Endothelial cell of umbilical vein (primary cell): Measurements from ENCODE around the gene BMPR1B. TPM values are rescaled to one million over a fixed set of nuclear protein-coding genes. Genes with fewer than 3 reads are reported as not detected.

Source experiments
- BruUV-seq: library from RNA; stranded (reverse); fragments of 400-500 nt; replicated peaks from 2 replicates; lab custom pipeline; 2021; lab: Mats Ljungman, UMichigan
- CTCF ChIA-PET: fragments of 300-600, 350-600 bp; sonication (Branson Sonifier 250); formaldehyde crosslinking; loops from one replicate; lab custom pipeline; 2021; ENCODE audit warnings: antibody characterized with exemption, inconsistent platforms; lab: Charles Lee
- POLR2A ChIA-PET: fragments of 300-600, 350-600 bp; sonication (Branson Sonifier 250); formaldehyde crosslinking; loops from one replicate; lab custom pipeline; 2021; ENCODE audit warnings: antibody characterized with exemption, inconsistent platforms; lab: Charles Lee
- DNase-seq: peaks from one replicate; pipeline ENCODE4 v3.0.0-alpha.2; 2011; ENCODE audit warnings: low read depth, low spot score
- FAIRE-seq: peaks from 2 replicates; lab custom pipeline; 2011; peaks lifted over from hg19 to GRCh38; lab: Jason Lieb, UNC
- H2AFZ ChIP-seq: 2 replicates; pipeline ENCODE4 v1.6.0; 2012; ENCODE audit warnings: low read depth, low read length, control low read depth, inconsistent platforms
- H3K27ac ChIP-seq: 2 replicates; pipeline ENCODE4 v1.5.1; 2011; ENCODE audit warnings: low read depth, mild to moderate bottlenecking, control low read depth, low read length, moderate library complexity; ENCODE audit not compliant: insufficient read depth
- H3K27me3 ChIP-seq, 2 experiments: 2 replicates each; pipeline versions ENCODE4 v1.6.0 to v1.6.1; 2011; ENCODE audit warnings: low read length in 2 of 2, mixed read lengths in 1 of 2; ENCODE audit not compliant: control insufficient read depth in 2 of 2, insufficient read depth in 2 of 2
- H3K36me3 ChIP-seq, 2 experiments: 2 replicates in 1 of 2; 3 replicates in 1 of 2; pipeline ENCODE4 v1.5.1; 2011; ENCODE audit warnings: low read length in 2 of 2, mild to moderate bottlenecking in 1 of 2, moderate library complexity in 1 of 2; ENCODE audit not compliant: control insufficient read depth in 2 of 2, insufficient read depth in 2 of 2; ENCODE audit errors: extremely low read depth in 1 of 2
- H3K4me1 ChIP-seq: 3 replicates; pipeline ENCODE4 v1.5.1; 2011; ENCODE audit warnings: mild to moderate bottlenecking, low read length; ENCODE audit not compliant: control insufficient read depth, insufficient read depth; ENCODE audit errors: extremely low read depth
- H3K4me2 ChIP-seq: 2 replicates; pipeline ENCODE4 v1.6.1; 2011; ENCODE audit warnings: low read length, control low read depth, mixed read lengths; ENCODE audit not compliant: insufficient read depth
- H3K4me3 ChIP-seq, 3 experiments: fragments of 200-600 bp in 1 of 3; sonication (generic), shearing (Covaris generic) in 1 of 3; replicated peaks in 1 of 3; 2 replicates each; pipeline ENCODE4 v1.5.1; 2011 to 2016; ENCODE audit warnings: control low read depth in 3 of 3, low read length in 3 of 3, mild to moderate bottlenecking in 2 of 3, inconsistent platforms in 1 of 3, low read depth in 1 of 3, moderate library complexity in 1 of 3; ENCODE audit not compliant: insufficient read depth in 1 of 3
- H3K79me2 ChIP-seq: 2 replicates; pipeline ENCODE4 v1.6.0; 2012; ENCODE audit warnings: low read length, inconsistent platforms; ENCODE audit not compliant: control insufficient read depth, insufficient read depth
- H3K9ac ChIP-seq: replicated peaks from 2 replicates; pipeline ENCODE3; 2011; ENCODE audit warnings: low read length, control low read depth; ENCODE audit not compliant: insufficient read depth; ENCODE audit errors: extremely low read depth
- H3K9me1 ChIP-seq: replicated peaks from 3 replicates; pipeline ENCODE4 v1.6.0; 2011; ENCODE audit warnings: mild to moderate bottlenecking, low read length; ENCODE audit not compliant: control insufficient read depth, insufficient read depth; ENCODE audit errors: extremely low read depth
- H3K9me3 ChIP-seq: replicated peaks from 2 replicates; pipeline ENCODE4 v1.5.1; 2012; ENCODE audit warnings: low read length, inconsistent platforms; ENCODE audit not compliant: control insufficient read depth, insufficient read depth
- H4K20me1 ChIP-seq: replicated peaks from 2 replicates; pipeline ENCODE3; 2011; ENCODE audit warnings: mild to moderate bottlenecking, low read length; ENCODE audit not compliant: control insufficient read depth, insufficient read depth; ENCODE audit errors: extremely low read depth
- CTCF ChIP-seq, 2 donors: IDR thresholded peaks; 1 replicate in 1 of 2; 2 replicates in 1 of 2; pipeline ENCODE4 v1.5.1; 2011; ENCODE audit warnings: low read length in 2 of 2, mild to moderate bottlenecking in 2 of 2, moderate library complexity in 2 of 2, control low read depth in 1 of 2, inconsistent platforms in 1 of 2, low read depth in 1 of 2; ENCODE audit not compliant: insufficient read depth in 1 of 2; ENCODE audit errors: extremely low read depth in 1 of 2
- EZH2 ChIP-seq: IDR thresholded peaks from 2 replicates; pipeline ENCODE4 v1.6.1; 2012; ENCODE audit warnings: borderline replicate concordance, low read depth, mild to moderate bottlenecking, moderate library complexity, low read length, inconsistent platforms; ENCODE audit not compliant: severe bottlenecking
- FOS ChIP-seq: IDR thresholded peaks from 2 replicates; pipeline ENCODE4 v1.6.1; 2011; ENCODE audit warnings: mild to moderate bottlenecking, low read length, moderate library complexity, borderline replicate concordance; ENCODE audit not compliant: insufficient read depth
- GATA2 ChIP-seq: IDR thresholded peaks from 2 replicates; pipeline ENCODE4 v1.7.0; 2011; ENCODE audit warnings: low read depth, mild to moderate bottlenecking, moderate library complexity, mixed read lengths, low read length; ENCODE audit not compliant: insufficient read length, insufficient read depth
- JUN ChIP-seq: IDR thresholded peaks from 2 replicates; pipeline ENCODE4 v1.6.1; 2011; ENCODE audit warnings: borderline replicate concordance, low read depth; ENCODE audit not compliant: insufficient read length, insufficient read depth
- MYC ChIP-seq: IDR thresholded peaks from one replicate; pipeline ENCODE4 v1.6.1; 2011; ENCODE audit warnings: mild to moderate bottlenecking, low read depth, low read length
- POLR2A ChIP-seq: IDR thresholded peaks from 2 replicates; pipeline ENCODE4 v1.6.1; 2012; ENCODE audit warnings: low read depth, mild to moderate bottlenecking, control low read depth, low read length
- POLR2AphosphoS5 ChIP-seq: IDR thresholded peaks from 2 replicates; pipeline ENCODE4 v1.6.1; 2012; ENCODE audit warnings: low read depth, mild to moderate bottlenecking, control low read depth, low read length, moderate library complexity; ENCODE audit not compliant: insufficient read depth
- dilution Hi-C: fragments of 300-500 bp; cut with MboI; formaldehyde crosslinking; loops from one replicate; pipeline ENCODE4 v1.15.0; 2019; ENCODE audit warnings: low sequenced_read_pairs; ENCODE audit not compliant: extremely low pct_ligation_motif_present
- intact Hi-C: fragments of 100-400 bp; cut with micrococcal nuclease; formaldehyde crosslinking; loops from one replicate; pipeline ENCODE4 v1.10.0; 2022
- polyA plus RNA-seq, 4 experiments: library from polyadenylated mRNA; depleted of rRNA in 3 of 4; stranded (reverse) in 3 of 4; unstranded in 1 of 4; fragments of >200 nt; gene quantifications; 2 replicates each; pipeline versions ENCODE4 v1.2.1 to v1.2.3, GENCODE V29; 2011 to 2012; ENCODE audit warnings: missing spikeins in 1 of 4
- total RNA-seq: library from RNA; stranded (reverse); gene quantifications from 2 replicates; pipeline ENCODE4 v1.2.3, GENCODE V29; 2021
- TF ChIP-seq, protein P1 (sequence below): IDR thresholded peaks from 2 replicates; pipeline ENCODE4 v1.6.1; 2011; ENCODE audit not compliant: insufficient read depth, insufficient read length

The BMPR1B gene
- total and polyA plus RNA-seq, 2 donors (not counting 3 experiments of a cell fraction or from before 2014, with no cell fraction given), result 0.28 to 2.1 TPM

GRCh38 chr4:94722748-94723147 is 35.0 kb upstream of the BMPR1B start:
- Histone ChIP-seq H3K4me3 (no peak overlapping the region), H3K9me1 (no peaks in the 10 kb centered on the region), H3K36me3 (no peaks in the 10 kb centered on the region), H2AFZ (no peak overlapping the region), H3K4me1 (no peaks in the 10 kb centered on the region), H3K4me2 (no peak overlapping the region), H3K27me3 (no peaks in the 10 kb centered on the region), H4K20me1 (no peaks in the 10 kb centered on the region), H3K9ac (no peak overlapping the region), H3K27ac (no peak overlapping the region), H3K79me2 (no peaks in the 10 kb centered on the region), H3K9me3 (no peaks in the 10 kb centered on the region)
- FAIRE-seq (no peak), DNase-seq (no peak)
- ChIA-PET CTCF (interaction anchor here (1.5 to 1.9 kb wide), 3 partner anchors 9 to 34 kb away, joined by 3 to 4 read pairs (median 4); no protein-coding TSS in a partner anchor), POLR2A (no interaction called here)
- TF ChIP-seq MYC (no peak), CTCF (IDR thresholded peaks at IDR 0.05; ENCODE audit: extremely low read depth in 1 of 2, insufficient read depth in 1 of 2, low read depth in 1 of 2, low read length in 2 of 2) (no peak), EZH2 (no peak), GATA2 (no peak), JUN (no peak), FOS (no peak), POLR2A (no peak), POLR2AphosphoS5 (no peak)
- TF ChIP-seq, protein P1, sequence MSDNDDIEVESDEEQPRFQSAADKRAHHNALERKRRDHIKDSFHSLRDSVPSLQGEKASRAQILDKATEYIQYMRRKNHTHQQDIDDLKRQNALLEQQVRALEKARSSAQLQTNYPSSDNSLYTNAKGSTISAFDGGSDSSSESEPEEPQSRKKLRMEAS, result no peak
- intact Hi-C loops, result no loop called here
- BruUV-seq, result no TSS peak
- dilution Hi-C loops, result no loop called here
